ENCODE data around the gene C3orf38.
A peak's percentile ranks its signal among the peaks of the same experiment; 100 is the strongest.
"Not testable (repeated sequence)": the region's sequence is repeated elsewhere in the genome, so short reads cannot be mapped to it uniquely, and the experiment has no call there.

Gene C3orf38

DNA sequence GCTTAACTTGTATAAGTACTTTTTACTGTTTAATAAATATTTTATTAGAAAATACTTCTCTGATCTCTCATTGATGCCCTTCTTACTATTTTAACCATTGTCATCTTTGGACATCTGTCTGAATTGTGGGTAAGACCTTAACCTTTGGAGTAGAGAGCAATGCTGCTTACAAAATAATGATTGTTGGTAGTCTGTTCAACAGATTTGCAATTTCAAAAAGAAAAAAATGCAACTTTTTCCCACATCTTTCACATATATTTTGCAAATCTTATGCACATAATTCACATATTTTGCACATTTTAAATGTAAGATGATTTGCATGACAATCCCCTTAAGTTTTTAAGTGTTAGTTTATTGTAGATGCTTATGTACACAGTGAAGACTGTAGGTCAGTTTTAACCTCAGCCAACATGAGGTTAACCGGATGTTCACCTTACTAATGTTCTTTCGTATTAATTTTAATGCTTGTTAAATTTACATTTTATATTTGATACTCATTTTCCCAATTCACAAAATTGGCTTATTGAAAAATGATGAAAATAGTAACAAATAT is 16.7 kb downstream of the C3orf38 start:
- DNase-seq = no peak

GRCh38 chr3:88167173-88167572 is 17.4 kb downstream of the C3orf38 start:
- no peak for DNase-seq

GRCh38 chr3:88167704-88168103 is 17.9 kb downstream of the C3orf38 start:
- no peak for DNase-seq

DNA sequence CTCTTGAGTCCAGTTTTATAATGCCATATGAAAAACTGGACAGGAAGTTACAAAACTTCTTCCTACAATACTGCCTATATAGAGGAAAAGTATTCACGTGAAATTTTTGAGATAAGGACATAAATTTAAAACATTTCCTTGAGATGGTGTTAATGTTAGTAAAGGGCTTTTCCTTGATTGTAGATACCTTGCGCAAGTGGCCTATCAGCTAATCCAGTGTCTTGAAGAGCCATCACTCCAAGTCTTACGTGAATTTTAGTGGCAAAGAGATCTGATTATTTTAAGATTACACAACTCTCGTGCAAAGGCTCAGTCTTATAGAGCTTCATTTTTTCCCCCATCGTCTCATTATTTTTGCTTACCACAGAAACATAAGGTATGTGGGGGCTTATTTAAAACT is 18.4 kb downstream of the C3orf38 start:
- DNase-seq = no peak

GRCh38 chr3:88180398-88180999 is 30.7 kb downstream of the C3orf38 start:
- DNase-seq = no peak

- not testable (repeated sequence) for DNase-seq
These were observed 32.6 kb downstream of the C3orf38 start for GRCh38 chr3:88182165-88182918.

DNA sequence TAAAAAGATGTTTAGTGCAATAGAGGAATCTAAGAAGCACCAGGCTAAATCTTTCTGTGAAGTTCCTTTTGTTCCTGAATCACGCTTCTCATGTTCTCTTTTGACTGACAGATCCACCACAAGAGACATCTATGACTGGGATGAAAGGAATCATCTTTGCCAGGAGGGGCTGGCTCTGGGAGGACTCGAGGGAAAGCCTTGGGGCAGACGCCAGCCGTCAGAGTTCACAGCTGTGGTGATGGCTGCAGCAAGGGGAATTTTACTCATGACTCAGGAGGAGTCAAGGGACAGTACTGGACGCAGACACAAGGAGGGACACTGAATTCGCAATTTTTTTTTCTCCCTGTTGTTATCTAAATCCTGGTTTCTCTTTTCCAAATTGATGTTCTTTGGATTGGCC is 38.7 kb downstream of the C3orf38 start:
- no peak for DNase-seq

GRCh38 chr3:88189361-88189810 is 39.6 kb downstream of the C3orf38 start:
- DNase-seq = no peak

- no peak for DNase-seq
These were observed 42.2 kb downstream of the C3orf38 start for GRCh38 chr3:88191872-88192409.

- no peak for DNase-seq
These were observed 42.9 kb downstream of the C3orf38 start for GRCh38 chr3:88192631-88193030.

GRCh38 chr3:88195951-88196434 is 46.2 kb downstream of the C3orf38 start:
- DNase-seq = peak; percentile 12

DNA sequence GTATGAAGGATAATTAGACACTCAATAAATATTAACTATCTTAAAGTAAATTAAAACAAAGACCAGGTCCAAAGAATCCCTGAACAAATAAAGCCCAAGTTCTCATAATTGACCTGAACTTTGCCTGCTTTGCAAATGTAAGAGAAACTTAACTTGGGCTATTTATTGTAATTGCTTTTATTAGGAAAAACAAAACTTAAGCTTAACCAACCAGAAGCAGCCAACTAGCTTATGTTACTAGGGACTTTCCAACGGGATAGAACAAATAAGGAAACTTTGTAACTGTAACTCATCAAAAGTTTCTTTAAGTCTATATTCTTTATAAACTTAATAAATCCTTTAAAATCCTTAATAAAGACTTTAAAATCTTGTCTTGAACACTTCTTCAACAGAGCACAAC is 48.4 kb downstream of the C3orf38 start:
- DNase-seq = no peak

DNA sequence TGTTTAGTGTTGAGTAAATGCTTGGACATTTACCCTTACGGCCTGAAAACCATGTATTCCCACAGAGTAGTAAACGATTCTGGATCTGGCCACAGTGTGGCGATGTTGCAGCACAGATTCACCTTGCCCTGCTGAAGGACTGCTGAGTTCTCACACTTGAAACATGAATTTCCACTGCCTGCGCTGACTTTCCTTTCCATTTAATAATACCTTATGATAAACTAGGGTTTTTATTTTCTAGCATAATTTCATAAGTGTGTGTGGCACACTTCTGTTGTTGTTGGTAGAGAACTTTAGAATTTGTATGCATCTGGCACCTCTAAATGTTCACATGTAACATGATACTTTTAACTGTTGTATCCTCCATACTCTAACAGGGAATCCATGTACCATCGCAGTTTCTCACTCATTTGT is 53.9 kb downstream of the C3orf38 start:
- peak; percentile 30 for DNase-seq
